Measurements from ENCODE around the gene TRDMT1.
"Not testable (repeated sequence)": the region's sequence is repeated elsewhere in the genome, so short reads cannot be mapped to it uniquely, and the experiment has no call there.

The TRDMT1 gene

DNA sequence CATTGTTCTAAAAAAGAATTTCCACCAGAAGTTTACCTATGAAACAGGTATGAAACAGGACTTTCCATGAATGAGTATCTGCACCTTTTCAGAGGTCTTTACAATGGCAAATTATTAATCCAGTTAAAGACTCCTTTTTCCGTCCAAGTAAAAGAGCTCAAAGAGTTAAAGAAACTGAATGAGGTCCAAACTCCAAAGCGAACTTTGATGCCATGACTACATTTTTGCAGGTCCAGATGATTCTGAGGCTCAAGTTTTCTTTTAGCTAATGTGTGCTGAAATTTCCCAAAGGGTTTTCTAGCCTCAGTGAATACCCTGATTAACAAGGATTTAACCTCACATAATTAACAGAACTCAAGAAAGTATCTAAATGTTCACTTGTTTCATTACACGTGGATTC is 81.6 kb downstream of the TRDMT1 start:
- in situ Hi-C loops (cut with MboI; ENCODE audit: low pct_unique_long_range_greater_than_20kb, low sequenced_read_pairs, unreplicated experiment): no loop called here
- no peak for DNase-seq (ENCODE audit: low spot score)
- TF ChIP-seq, protein P1, sequence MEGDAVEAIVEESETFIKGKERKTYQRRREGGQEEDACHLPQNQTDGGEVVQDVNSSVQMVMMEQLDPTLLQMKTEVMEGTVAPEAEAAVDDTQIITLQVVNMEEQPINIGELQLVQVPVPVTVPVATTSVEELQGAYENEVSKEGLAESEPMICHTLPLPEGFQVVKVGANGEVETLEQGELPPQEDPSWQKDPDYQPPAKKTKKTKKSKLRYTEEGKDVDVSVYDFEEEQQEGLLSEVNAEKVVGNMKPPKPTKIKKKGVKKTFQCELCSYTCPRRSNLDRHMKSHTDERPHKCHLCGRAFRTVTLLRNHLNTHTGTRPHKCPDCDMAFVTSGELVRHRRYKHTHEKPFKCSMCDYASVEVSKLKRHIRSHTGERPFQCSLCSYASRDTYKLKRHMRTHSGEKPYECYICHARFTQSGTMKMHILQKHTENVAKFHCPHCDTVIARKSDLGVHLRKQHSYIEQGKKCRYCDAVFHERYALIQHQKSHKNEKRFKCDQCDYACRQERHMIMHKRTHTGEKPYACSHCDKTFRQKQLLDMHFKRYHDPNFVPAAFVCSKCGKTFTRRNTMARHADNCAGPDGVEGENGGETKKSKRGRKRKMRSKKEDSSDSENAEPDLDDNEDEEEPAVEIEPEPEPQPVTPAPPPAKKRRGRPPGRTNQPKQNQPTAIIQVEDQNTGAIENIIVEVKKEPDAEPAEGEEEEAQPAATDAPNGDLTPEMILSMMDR (IDR thresholded peaks at IDR 0.05; ENCODE audit: extremely low read depth, insufficient read depth, missing control alignments): no peak

DNA sequence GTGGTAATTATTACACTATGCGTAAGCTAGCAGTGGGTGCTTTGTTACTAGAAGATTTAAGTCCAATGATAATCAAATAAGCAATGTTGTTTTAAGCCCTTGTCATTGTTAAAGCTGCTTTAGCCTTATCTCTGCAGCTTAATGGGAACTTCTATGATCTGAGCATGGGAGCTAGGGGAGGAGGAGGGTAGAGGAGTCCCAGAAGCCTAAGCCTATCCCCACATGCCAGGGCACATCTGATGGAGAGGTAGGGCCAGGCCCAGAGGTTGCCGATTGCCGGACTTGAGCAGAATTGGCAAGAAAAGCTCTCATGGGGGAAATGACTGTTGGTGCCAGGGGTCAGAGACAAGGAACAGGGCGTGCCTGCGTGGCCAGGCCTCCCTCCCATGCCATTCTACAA is 85.3 kb downstream of the TRDMT1 start:
- TF ChIP-seq, protein P1 (IDR thresholded peaks at IDR 0.05; ENCODE audit: extremely low read depth, insufficient read depth, missing control alignments): no peak
- DNase-seq (ENCODE audit: low spot score): no peak
- in situ Hi-C loops (cut with MboI; ENCODE audit: low pct_unique_long_range_greater_than_20kb, low sequenced_read_pairs, unreplicated experiment): no loop called here

DNA sequence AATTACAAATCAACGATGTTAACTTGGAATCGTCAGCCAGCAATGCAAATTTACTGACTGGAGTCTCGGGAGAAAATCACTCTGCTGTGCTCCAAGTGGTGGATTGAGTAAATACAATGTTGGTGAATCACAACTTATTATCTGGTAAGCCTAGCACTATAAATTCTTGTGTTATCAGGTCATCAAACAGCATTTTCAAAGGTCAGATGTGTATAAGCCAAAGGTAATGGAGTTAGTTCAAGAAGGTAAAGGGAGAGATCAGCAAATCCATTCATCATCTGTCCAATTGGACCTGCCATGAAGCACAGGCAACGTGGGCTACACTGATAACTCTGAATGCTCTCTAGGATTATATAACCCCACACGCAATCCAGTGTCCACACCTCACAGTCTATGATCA is 85.8 kb downstream of the TRDMT1 start:
- TF ChIP-seq, protein P1 (IDR thresholded peaks at IDR 0.05; ENCODE audit: extremely low read depth, insufficient read depth, missing control alignments): no peak
- no peak for DNase-seq (ENCODE audit: low spot score)
- in situ Hi-C loops (cut with MboI; ENCODE audit: low pct_unique_long_range_greater_than_20kb, low sequenced_read_pairs, unreplicated experiment): no loop called here

DNA sequence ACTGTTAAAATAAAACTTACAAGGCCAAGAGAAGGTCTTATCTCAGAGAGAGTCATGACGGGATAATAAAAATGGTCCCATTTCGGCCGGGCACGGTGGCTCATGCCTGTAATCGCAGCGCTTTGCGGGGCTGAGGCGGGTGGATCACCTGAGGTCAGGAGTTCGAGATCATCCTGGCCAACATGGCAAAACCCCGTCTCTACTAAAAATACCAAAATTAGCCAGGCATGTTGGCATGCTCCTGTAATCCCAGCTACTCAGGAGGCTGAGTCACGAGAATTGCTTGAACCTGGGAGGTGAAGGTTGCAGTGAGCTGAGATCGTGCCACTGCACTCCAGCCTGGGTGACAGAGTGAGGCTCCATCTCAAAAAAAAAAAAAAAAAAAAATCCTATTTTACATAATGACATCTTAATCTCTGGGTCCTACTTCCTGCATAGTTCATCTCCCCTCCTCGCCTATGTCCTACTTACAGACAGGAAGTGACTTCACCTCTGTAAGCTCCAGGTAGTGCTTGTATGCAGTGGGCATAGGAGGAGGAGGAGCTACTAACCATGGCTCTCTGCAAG is 86.5 kb downstream of the TRDMT1 start:
- in situ Hi-C loops (cut with MboI; ENCODE audit: low pct_unique_long_range_greater_than_20kb, low sequenced_read_pairs, unreplicated experiment); DNase-seq (ENCODE audit: low spot score): not testable (repeated sequence)

DNA sequence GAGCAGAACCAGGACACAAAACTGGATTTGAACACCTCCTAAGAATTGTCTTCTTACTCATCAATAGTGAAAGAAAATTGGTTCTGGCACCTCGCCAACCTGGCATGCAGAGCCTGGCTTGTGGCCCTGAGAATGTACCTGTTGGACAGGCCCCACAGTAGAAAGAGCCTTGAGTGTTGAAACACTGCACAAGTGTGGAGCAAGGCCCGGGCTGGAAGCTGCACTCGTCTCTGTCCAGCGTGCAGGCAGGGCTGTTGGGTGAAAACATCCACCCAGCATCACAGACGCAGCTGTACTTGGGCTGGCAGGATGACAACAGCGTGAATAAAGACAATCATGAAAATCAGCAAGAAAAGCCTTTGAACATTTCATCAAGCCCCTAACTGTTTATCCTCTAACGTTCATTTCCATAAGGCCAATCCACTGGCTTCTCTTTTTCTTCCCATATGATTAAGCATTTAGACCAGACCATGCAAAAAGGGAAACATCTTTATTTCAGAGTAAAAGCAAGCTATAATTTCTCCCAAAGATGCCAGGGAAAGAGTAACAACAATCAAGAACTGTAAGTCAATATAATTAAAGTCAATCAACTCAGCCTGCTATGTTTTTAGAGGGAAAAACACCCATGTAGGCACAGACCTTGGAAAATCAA is 87.5 kb downstream of the TRDMT1 start:
- no peak for DNase-seq (ENCODE audit: low spot score)
- in situ Hi-C loops (cut with MboI; ENCODE audit: low pct_unique_long_range_greater_than_20kb, low sequenced_read_pairs, unreplicated experiment): no loop called here
- TF ChIP-seq, protein P1 (IDR thresholded peaks at IDR 0.05; ENCODE audit: extremely low read depth, insufficient read depth, missing control alignments): no peak

DNA sequence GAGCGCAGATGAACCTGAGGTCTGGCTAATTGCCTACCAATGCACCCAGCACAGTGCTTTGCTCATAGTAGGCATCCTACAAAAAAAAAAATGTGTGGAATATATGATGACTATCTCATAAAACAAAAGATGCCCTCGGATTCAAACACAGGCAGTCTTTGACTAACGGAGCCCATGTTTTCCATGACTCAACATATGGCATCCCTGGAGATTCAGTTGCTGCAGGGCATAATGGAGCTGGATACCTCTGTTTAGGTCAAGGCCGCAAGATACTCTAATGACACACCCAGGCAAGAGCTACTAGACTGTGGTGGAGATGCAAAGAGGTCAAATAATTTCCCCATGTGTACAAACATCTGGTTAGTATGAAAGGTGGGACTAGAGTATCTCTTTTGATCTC is 88.1 kb downstream of the TRDMT1 start:
- in situ Hi-C loops (cut with MboI; ENCODE audit: low pct_unique_long_range_greater_than_20kb, low sequenced_read_pairs, unreplicated experiment): no loop called here
- TF ChIP-seq, protein P1 (IDR thresholded peaks at IDR 0.05; ENCODE audit: extremely low read depth, insufficient read depth, missing control alignments): no peak
- DNase-seq (ENCODE audit: low spot score): no peak

DNA sequence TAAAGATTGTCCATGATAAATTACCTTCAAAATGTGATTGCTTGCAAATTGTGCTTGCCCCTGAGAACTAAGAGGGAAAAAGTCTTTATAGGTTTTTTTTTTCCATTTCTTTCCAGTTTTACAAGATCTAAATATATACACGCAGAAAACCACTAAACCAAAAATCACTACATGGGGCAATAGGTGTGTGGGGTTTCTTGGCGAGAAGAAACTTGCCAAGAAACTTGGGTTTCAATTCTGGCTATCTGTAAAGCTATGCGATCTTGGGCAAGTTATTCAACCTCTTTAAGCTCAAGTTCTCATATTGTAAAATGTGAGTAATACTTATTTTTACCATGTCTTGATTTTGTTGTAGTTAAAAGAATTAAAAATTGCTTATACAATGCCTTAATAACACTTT is 88.9 kb downstream of the TRDMT1 start:
- DNase-seq (ENCODE audit: low spot score): no peak
- TF ChIP-seq, protein P1 (IDR thresholded peaks at IDR 0.05; ENCODE audit: extremely low read depth, insufficient read depth, missing control alignments): no peak
- in situ Hi-C loops (cut with MboI; ENCODE audit: low pct_unique_long_range_greater_than_20kb, low sequenced_read_pairs, unreplicated experiment): no loop called here

Measured in GM13977 (cell line).